ENCODE measurements around the gene TGFB1I1. TPM values are rescaled to one million over a fixed set of nuclear protein-coding genes. Genes with fewer than 3 reads are reported as not detected.

TGFB1I1 gene
- 19.2 and 22.0 TPM in 2 replicates for total RNA-seq (2014; rRNA removed; shearing (Covaris generic))

GRCh38 chr16:31471875-31472708 lies at the start of gene TGFB1I1:
TSS of gene TGFB1I1 (plus strand) at chr16:31472152. CDS start at chr16:31472189, 37 bp downstream.

GRCh38 chr16:31428279-31428597 lies 43.7 kb upstream of the TGFB1I1 start, which contains the start of gene COX6A2:
TSS of gene COX6A2 (minus strand) at chr16:31428360. CDS start at chr16:31428325, 35 bp downstream.

GRCh38 chr16:31458844-31459686 lies 12.9 kb upstream of the TGFB1I1 start, which contains the start of gene ARMC5:
TSS of gene ARMC5 (plus strand) at chr16:31459501. CDS start at chr16:31459525, 24 bp downstream.

GRCh38 chr16:31483081-31483480 lies 11.1 kb downstream of the TGFB1I1 start, which contains the start of gene SLC5A2:
TSS of gene SLC5A2 (plus strand) at chr16:31483123. CDS start at chr16:31483137, 14 bp downstream.

GRCh38 chr16:31507929-31508705 lies 36.2 kb downstream of the TGFB1I1 start, which contains the start of gene RUSF1:
TSS of gene RUSF1 (minus strand) at chr16:31508391. CDS start at chr16:31508373, 18 bp downstream.

Other genes starting within 250 kb of the TGFB1I1 start
- gene ITGAM, start 212.2 kb upstream of the TGFB1I1 start, total RNA-seq (2014; rRNA removed; shearing (Covaris generic)): 0.37 TPM in 1 of 2 replicates, not detected in the other
- gene ITGAX, start 117.0 kb upstream of the TGFB1I1 start, total RNA-seq (2014; rRNA removed; shearing (Covaris generic)): 2.4 and 3.4 TPM in 2 replicates
- gene ITGAD, start 78.8 kb upstream of the TGFB1I1 start, total RNA-seq (2014; rRNA removed; shearing (Covaris generic)): 0.19 TPM in 1 of 2 replicates, not detected in the other
- gene COX6A2, start 43.8 kb upstream of the TGFB1I1 start, total RNA-seq (2014; rRNA removed; shearing (Covaris generic)): not detected in 2 replicates
- gene ZNF843, start 29.4 kb upstream of the TGFB1I1 start, total RNA-seq (2014; rRNA removed; shearing (Covaris generic)): 0.30 and 0.40 TPM in 2 replicates
- gene ARMC5, start 12.7 kb upstream of the TGFB1I1 start, total RNA-seq (2014; rRNA removed; shearing (Covaris generic)): 24.9 and 26.0 TPM in 2 replicates
- 0.53 TPM in 1 of 2 replicates, not detected in the other for gene SLC5A2, start 11.0 kb downstream of the TGFB1I1 start, total RNA-seq (2014; rRNA removed; shearing (Covaris generic))
- 74.7 and 80.5 TPM in 2 replicates for gene RUSF1, start 36.2 kb downstream of the TGFB1I1 start, total RNA-seq (2014; rRNA removed; shearing (Covaris generic))
- gene AHSP, start 55.7 kb downstream of the TGFB1I1 start, total RNA-seq (2014; rRNA removed; shearing (Covaris generic)): not detected in 2 replicates